C4-2B (cell line): ENCODE data around the gene UBE2I.

Experiments used
- CTCF ChIP-seq: fragments of 450-650 bp; conservative IDR thresholded peaks from 2 replicates; pipeline ENCODE4 v1.5.1; 2017; ENCODE audit warnings: mild to moderate bottlenecking
- ZFX ChIP-seq: fragments of 450-650 bp; IDR thresholded peaks from 2 replicates; pipeline ENCODE4 v1.6.1; 2017

GRCh38 chr16:1291576-1291974 is 17.9 kb upstream of the UBE2I start:
- TF ChIP-seq CTCF (no peak), ZFX (no peak)
